Stimulated activated CD4-positive, alpha-beta T cell treated with anti-CD3 and anti-CD28 coated beads, Interleukin-4, amount 100 ng/mL, for 4 hours (primary cell): ENCODE data around the gene STAU1.
"Not testable (repeated sequence)": the region's sequence is repeated elsewhere in the genome, so short reads cannot be mapped to it uniquely, and the experiment has no call there.

Experiments
- DNase-seq, 2 experiments: peaks; one replicate each; pipeline ENCODE4 v3.0.0-alpha.2; 2020

Gene STAU1

GRCh38 chr20:49112596-49113274 lies 75.4 kb downstream of the STAU1 start:
- DNase-seq: no peak

DNA sequence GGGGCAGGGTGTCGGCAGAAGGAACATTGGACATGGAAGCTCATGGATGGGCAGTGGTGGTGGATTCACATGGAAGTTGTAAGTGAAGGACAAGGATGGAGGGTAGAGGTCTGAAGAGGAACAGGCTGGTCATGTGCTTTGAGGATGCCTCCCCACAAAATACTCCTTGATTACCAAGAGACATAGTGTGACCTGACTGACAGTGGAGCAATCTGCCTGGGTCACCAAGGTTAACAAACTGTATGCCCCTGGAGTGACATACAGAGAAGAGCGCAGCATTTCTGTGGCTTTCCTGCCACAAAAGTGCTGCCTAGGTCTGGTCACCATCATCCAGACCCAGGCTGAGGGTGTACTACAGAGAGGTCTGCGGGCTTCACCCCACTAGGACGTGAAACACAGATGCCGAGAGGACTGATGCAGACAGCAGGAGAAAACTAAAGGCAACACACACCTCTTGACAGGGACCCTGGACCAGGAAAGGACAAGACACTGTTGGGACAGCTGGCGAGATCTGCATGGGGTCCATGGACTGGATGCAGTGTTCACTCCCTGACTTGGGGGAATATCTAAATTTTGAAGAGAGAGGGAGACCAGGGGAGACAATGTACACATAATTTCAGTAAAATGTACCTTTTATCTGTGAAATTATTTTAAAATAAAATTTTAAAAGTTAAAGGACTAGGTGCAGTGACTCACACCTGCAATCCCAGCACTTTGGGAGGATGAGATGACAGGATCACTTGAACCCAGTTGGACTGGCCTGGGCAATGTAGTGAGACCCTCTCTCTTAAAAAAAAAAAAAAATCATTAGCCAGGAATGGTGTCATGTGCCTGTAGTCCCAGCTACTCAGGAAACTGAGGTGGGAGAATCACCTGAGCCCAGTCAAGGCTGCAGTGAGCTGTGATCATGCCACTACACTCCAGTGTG lies 77.1 kb downstream of the STAU1 start:
- no peak for DNase-seq

GRCh38 chr20:49106328-49106727 lies 81.8 kb downstream of the STAU1 start:
- no peak for DNase-seq

- DNase-seq: not testable (repeated sequence)
Measured at GRCh38 chr20:49104979-49105547, 83.1 kb downstream of the STAU1 start.

DNA sequence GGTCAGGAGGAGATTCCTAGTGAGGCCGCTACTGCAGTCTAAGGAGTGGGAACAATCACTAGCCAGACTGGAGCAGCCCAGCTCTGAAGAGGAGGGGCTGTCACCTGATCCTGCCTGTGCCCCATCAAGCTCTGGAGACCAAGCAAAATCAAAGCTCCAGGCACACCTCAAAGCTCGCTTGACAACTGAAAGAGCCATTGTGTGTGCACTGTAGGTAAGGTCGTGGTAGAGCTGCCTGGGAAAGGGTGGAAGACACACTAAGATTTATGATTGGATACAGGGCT lies 83.8 kb downstream of the STAU1 start:
- DNase-seq: no peak

- DNase-seq: no peak
Measured at GRCh38 chr20:49103647-49104364, 84.3 kb downstream of the STAU1 start.

- no peak for DNase-seq
Measured at GRCh38 chr20:49103019-49103418, 85.1 kb downstream of the STAU1 start.

GRCh38 chr20:49100972-49101371 lies 87.2 kb downstream of the STAU1 start:
- DNase-seq: no peak

GRCh38 chr20:49100292-49100691 lies 87.8 kb downstream of the STAU1 start:
- not testable (repeated sequence) for DNase-seq

DNA sequence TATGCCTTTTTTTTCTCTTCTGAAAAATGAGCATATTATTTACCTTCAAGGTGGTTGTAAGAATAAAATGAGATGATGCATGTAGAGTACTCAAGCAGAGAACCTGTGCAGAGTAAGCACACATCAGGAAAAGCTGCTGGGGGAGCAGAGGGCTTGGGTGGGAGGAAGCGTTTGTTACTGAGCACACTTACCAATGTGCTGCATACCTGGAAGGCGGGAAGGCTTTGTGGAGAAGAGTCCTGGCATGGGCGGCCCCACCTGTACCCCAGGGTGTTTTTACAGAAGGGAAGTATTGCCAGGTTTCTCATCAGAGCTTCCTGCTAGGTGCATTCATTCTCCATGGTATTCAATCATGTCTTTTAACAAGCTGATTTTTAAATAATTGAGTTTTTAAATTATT lies 89.1 kb downstream of the STAU1 start:
- no peak for DNase-seq

DNA sequence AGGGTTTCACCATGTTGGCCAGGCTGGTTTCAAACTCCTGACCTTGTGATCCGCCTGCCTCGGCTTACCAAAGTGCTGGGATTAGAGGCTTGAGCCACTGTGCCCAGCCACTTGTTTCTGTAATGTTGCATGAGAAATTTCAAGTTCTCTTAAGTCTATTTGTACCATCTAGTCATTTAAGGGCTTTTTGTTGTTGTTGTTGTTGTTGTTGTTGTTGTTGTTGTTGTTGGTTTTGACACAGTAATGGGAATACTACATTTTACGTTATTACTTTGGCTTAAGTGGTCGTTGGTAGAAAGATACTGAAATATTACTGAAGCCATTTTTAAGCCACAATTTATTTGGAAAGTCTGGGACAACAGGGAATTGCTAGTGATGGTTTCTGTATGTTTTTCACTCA lies 90.0 kb downstream of the STAU1 start:
- DNase-seq: no peak

GRCh38 chr20:49097159-49097558 lies 91.0 kb downstream of the STAU1 start:
- no peak for DNase-seq

- DNase-seq: no peak
Measured at GRCh38 chr20:49096203-49096730, 91.9 kb downstream of the STAU1 start.

DNA sequence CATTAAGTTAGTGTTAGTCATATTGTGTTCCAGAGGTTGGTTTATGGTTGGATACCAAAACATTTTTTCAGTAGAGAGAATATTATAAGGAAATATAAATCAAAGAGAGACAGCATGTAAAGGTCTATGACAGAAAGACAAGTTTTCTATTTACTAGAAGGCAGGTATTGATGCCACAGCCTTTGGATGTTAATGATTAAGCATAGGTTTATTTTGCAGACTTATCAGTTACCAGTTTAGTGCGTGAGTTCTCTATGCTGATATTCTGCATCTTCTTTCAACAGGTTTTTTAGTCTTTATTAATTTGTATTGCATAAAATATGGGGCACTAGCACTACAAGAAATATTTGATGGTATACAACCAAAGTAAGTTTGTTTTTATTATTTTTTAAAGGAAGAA lies 96.4 kb downstream of the STAU1 start:
- DNase-seq: no peak

DNA sequence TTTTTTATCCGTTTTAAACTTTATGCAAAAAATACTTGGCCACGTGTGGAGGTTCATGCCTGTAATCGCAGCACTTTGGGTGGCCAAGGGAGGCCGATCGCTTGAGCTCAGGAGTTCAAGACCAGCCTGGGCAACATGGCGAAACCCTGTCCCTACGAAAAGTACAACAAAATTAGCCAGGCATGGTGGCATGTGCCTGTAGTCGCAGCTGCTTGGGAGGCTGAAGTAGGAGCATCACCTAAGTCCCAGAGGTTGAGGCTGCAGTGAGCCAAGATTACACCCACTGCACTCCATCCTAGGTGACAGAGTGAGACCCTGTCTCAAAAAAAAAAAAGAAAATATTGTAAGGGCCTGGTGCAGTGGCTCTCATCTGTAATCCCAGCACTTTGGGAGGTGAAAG lies 97.0 kb downstream of the STAU1 start:
- DNase-seq: no peak

DNA sequence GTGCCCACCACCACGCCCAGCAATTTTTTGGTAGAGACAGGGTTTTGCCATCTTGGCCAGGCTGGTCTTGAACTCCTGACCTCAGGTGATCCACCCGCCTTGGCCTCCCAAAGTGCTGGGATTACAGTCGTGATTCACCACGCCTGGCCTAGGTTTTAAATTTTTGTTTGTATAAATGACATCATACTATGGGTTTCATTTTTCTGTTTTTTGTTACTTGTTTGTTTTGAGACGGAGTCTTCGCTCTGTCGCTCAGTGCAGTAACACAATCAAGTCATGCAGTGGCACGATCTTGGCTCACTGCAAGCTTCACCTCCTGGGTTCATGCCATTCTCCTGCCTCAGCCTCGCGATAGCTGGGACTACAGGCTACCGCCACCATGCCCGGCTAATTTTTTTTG lies 105.8 kb downstream of the STAU1 start:
- DNase-seq: not testable (repeated sequence)

DNA sequence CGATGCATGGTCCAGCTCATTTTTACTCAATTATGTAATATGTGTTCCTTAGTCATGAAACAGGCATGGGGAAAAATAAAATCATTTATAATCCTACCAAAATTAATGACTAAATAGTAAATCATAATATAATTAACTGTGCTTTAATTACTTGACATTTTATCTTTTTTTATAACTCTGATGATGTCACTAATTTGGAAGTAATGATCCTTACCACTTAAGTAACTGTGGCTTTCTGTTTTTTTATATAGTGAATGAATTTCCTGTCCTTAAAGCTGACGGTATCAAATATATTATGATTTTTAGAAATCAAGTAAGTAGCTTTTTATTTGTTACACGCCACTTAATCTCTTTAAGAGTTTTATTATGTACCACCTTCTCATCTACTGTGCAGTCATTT lies 109.8 kb downstream of the STAU1 start:
- DNase-seq: no peak

GRCh38 chr20:49074521-49074920 lies 113.6 kb downstream of the STAU1 start:
- DNase-seq: no peak
